VCaP (cell line): Measurements from ENCODE around the gene DRAXIN.

Source experiments
- H3K27ac ChIP-seq: fragments of 450-650 bp; 2 replicates; pipeline ENCODE4 v1.5.1; 2017
- CTCF ChIP-seq: fragments of 450-650 bp; conservative IDR thresholded peaks from 2 replicates; pipeline ENCODE4 v1.5.1; 2017; ENCODE audit warnings: mild to moderate bottlenecking, moderate library complexity

The DRAXIN gene

GRCh38 chr1:11658542-11658941 is 33.0 kb upstream of the DRAXIN start:
- no peak for TF ChIP-seq CTCF
- H3K27ac ChIP-seq: no peak overlapping the region

GRCh38 chr1:11659748-11660147 is 31.8 kb upstream of the DRAXIN start:
- no peak for TF ChIP-seq CTCF
- no peak overlapping the region for H3K27ac ChIP-seq

GRCh38 chr1:11661103-11661502 is 30.4 kb upstream of the DRAXIN start:
- no peak for TF ChIP-seq CTCF

GRCh38 chr1:11664336-11665065 is 27.0 kb upstream of the DRAXIN start:
- H3K27ac ChIP-seq: peak overlapping the region; percentile 79
- peak; percentile 33 for TF ChIP-seq CTCF

More at GRCh38 chr1:11661103-11661502, 30.4 kb upstream of the DRAXIN start:
- H3K27ac ChIP-seq: no peak overlapping the region

- H3K27ac ChIP-seq: no peak overlapping the region
- TF ChIP-seq CTCF: no peak
Observed at GRCh38 chr1:11668516-11668915, 23.0 kb upstream of the DRAXIN start.

GRCh38 chr1:11670747-11671146 is 20.8 kb upstream of the DRAXIN start:
- no peak overlapping the region for H3K27ac ChIP-seq
- TF ChIP-seq CTCF: no peak

GRCh38 chr1:11671205-11671543 is 20.3 kb upstream of the DRAXIN start:
- H3K27ac ChIP-seq: no peak overlapping the region
- TF ChIP-seq CTCF: no peak
